Gastrocnemius medialis (tissue), 4 donors: ENCODE measurements around the gene LRFN3. TPM values are rescaled to one million over a fixed set of nuclear protein-coding genes. Genes with fewer than 3 reads are reported as not detected.

Experiments
- ATAC-seq, 2 donors: fragments of 150-250 bp; one replicate each; pipeline ENCODE4 v1.9.1; 2016
- DNase-seq, 2 donors: peaks; one replicate each; pipeline ENCODE4 v3.0.0-alpha.2; 2019
- H3K27ac ChIP-seq, 4 donors: fragments of 200-600 bp; sonication (generic); 1 replicate in 1 of 4; 2 replicates in 3 of 4; pipeline ENCODE4 v1.5.1; 2016 to 2018; ENCODE audit warnings: mild to moderate bottlenecking in 2 of 4, moderate library complexity in 1 of 4
- H3K27me3 ChIP-seq, 3 donors: fragments of 200-600 bp; sonication (generic) in 2 of 3; 1 replicate in 1 of 3; 2 replicates in 2 of 3; pipeline versions ENCODE4 v1.5.1 to v1.6.0; 2016 to 2019; ENCODE audit warnings: mild to moderate bottlenecking in 1 of 3, moderate library complexity in 1 of 3
- H3K36me3 ChIP-seq, 2 donors: fragments of 200-600 bp; sonication (generic) in 1 of 2; one replicate each; pipeline ENCODE4 v1.5.1; 2017 to 2018
- H3K4me1 ChIP-seq, 2 donors: fragments of 200-600 bp; sonication (generic) in 1 of 2; one replicate each; pipeline ENCODE4 v1.5.1; 2016 to 2017; ENCODE audit warnings: mild to moderate bottlenecking in 2 of 2
- H3K4me3 ChIP-seq, 4 donors: fragments of 200-600 bp; sonication (generic) in 3 of 4; 1 replicate in 1 of 4; 2 replicates in 3 of 4; pipeline ENCODE4 v1.5.1; 2016 to 2019; ENCODE audit warnings: mild to moderate bottlenecking in 2 of 4
- H3K9me3 ChIP-seq, 3 donors: fragments of 200-600 bp; sonication (generic) in 2 of 3; 1 replicate in 1 of 3; 2 replicates in 2 of 3; pipeline ENCODE4 v1.5.1; 2016 to 2019
- CTCF ChIP-seq, 5 experiments: fragments of 450-650 bp in 3 of 5; fragments of 200-600 bp in 2 of 5; sonication (generic) in 2 of 5; IDR thresholded peaks in 4 of 5; conservative IDR thresholded peaks in 1 of 5; 1 replicate in 4 of 5; 2 replicates in 1 of 5; pipeline ENCODE4 v1.5.1; 2016 to 2019; ENCODE audit warnings: antibody characterized with exemption in 5 of 5, mild to moderate bottlenecking in 3 of 5, moderate library complexity in 3 of 5
- POLR2A ChIP-seq, 2 donors: fragments of 450-650 bp; IDR thresholded peaks; one replicate each; pipeline ENCODE4 v1.6.1; 2017; ENCODE audit warnings: antibody characterized with exemption in 2 of 2, mild to moderate bottlenecking in 2 of 2, moderate library complexity in 2 of 2
- in situ Hi-C, 4 donors: fragments of 200-750 bp; cut with MboI; loops; one replicate each; pipeline versions ENCODE4 v1.15.0 to v1.8.0; 2017; ENCODE audit warnings: low sequenced_read_pairs in 4 of 4
- intact Hi-C: fragments of 100-400 bp; cut with DNase I; formaldehyde crosslinking; loops from one replicate; pipeline ENCODE4 v1.15.1; 2023; ENCODE audit warnings: low total_unique reads
- total RNA-seq, 4 donors: library from RNA; depleted of rRNA; stranded (reverse); fragments of >200 nt; gene quantifications; one replicate each; pipeline versions ENCODE4 v1.1.0 to v1.2.3, GENCODE V29; 2016

LRFN3 gene
- total RNA-seq, 4 donors from 2014 or later = 7.4 to 18.2 (median 12.8) TPM

GRCh38 chr19:35915443-35915842 lies 20.7 kb upstream of the LRFN3 start:
- no peaks in the 10 kb centered on the region for H3K9me3 ChIP-seq
- H3K36me3 ChIP-seq = no peaks in the 10 kb centered on the region
- ATAC-seq (no peak), DNase-seq (no peak)
- no peak overlapping the region for H3K4me3 ChIP-seq
- TF ChIP-seq POLR2A (IDR thresholded peaks at IDR 0.05) = no peak
- TF ChIP-seq CTCF (IDR thresholded peaks at IDR 0.05 in 4 of 5, conservative IDR thresholded peaks at IDR 0.05 in 1 of 5) = no peak
- intact Hi-C loops (no loop called here), in situ Hi-C loops (no loop called here)
- H3K4me1 ChIP-seq = no peaks in the 10 kb centered on the region
- H3K27me3 ChIP-seq = peaks cover 0 to 3% (median 0%) of the 10 kb centered on the region in 3 donors
- no peak overlapping the region for H3K27ac ChIP-seq

GRCh38 chr19:35919306-35919705 lies 16.9 kb upstream of the LRFN3 start:
- in situ Hi-C loops (no loop called here), intact Hi-C loops (no loop called here)
- no peak for ATAC-seq
- H3K27me3 ChIP-seq = peaks cover 0 to 3% (median 3%) of the 10 kb centered on the region in 3 donors
- DNase-seq = no peak
- H3K36me3 ChIP-seq = no peaks in the 10 kb centered on the region
- no peaks in the 10 kb centered on the region for H3K4me1 ChIP-seq
- H3K27ac ChIP-seq = no peak overlapping the region
- no peak overlapping the region for H3K4me3 ChIP-seq
- no peaks in the 10 kb centered on the region for H3K9me3 ChIP-seq
- TF ChIP-seq CTCF (IDR thresholded peaks at IDR 0.05 in 4 of 5, conservative IDR thresholded peaks at IDR 0.05 in 1 of 5) (no peak), POLR2A (IDR thresholded peaks at IDR 0.05) (no peak)

- H3K27ac ChIP-seq = no peak overlapping the region
- in situ Hi-C loops = no loop called here
- DNase-seq (no peak), ATAC-seq (no peak)
- TF ChIP-seq CTCF (IDR thresholded peaks at IDR 0.05 in 4 of 5, conservative IDR thresholded peaks at IDR 0.05 in 1 of 5) = no peak
- no peak for TF ChIP-seq POLR2A (IDR thresholded peaks at IDR 0.05)
- intact Hi-C loops = no loop called here
- no peaks in the 10 kb centered on the region for H3K9me3 ChIP-seq
- no peaks in the 10 kb centered on the region for H3K36me3 ChIP-seq
- H3K27me3 ChIP-seq = peaks cover 2 to 5% (median 3%) of the 10 kb centered on the region in 3 donors
- H3K4me3 ChIP-seq = no peak overlapping the region
- H3K4me1 ChIP-seq = no peaks in the 10 kb centered on the region
Measured at GRCh38 chr19:35921012-35921411, 15.2 kb upstream of the LRFN3 start.

GRCh38 chr19:35925501-35925900 lies 10.7 kb upstream of the LRFN3 start:
- in situ Hi-C loops = no loop called here
- Histone ChIP-seq H3K27ac (no peak overlapping the region), H3K36me3 (no peaks in the 10 kb centered on the region), H3K4me3 (no peak overlapping the region), H3K9me3 (no peaks in the 10 kb centered on the region), H3K27me3 (peaks cover 3 to 4% (median 4%) of the 10 kb centered on the region in 3 donors), H3K4me1 (no peaks in the 10 kb centered on the region)
- ATAC-seq = no peak
- intact Hi-C loops = no loop called here
- no peak for DNase-seq
- no peak for TF ChIP-seq POLR2A (IDR thresholded peaks at IDR 0.05)
- TF ChIP-seq CTCF (IDR thresholded peaks at IDR 0.05 in 4 of 5, conservative IDR thresholded peaks at IDR 0.05 in 1 of 5) = no peak

- no peaks in the 10 kb centered on the region for H3K36me3 ChIP-seq
- in situ Hi-C loops = no loop called here
- no peak overlapping the region for H3K4me3 ChIP-seq
- no peaks in the 10 kb centered on the region for H3K9me3 ChIP-seq
- intact Hi-C loops = no loop called here
- DNase-seq (no peak), ATAC-seq (no peak)
- TF ChIP-seq CTCF (IDR thresholded peaks at IDR 0.05 in 4 of 5, conservative IDR thresholded peaks at IDR 0.05 in 1 of 5) = no peak
- TF ChIP-seq POLR2A (IDR thresholded peaks at IDR 0.05) = no peak
- H3K4me1 ChIP-seq = peaks cover 5 to 9% of the 10 kb centered on the region in 2 donors
- no peak overlapping the region for H3K27ac ChIP-seq
- H3K27me3 ChIP-seq = peaks cover 3 to 4% (median 4%) of the 10 kb centered on the region in 3 donors
Measured at GRCh38 chr19:35928507-35928906, 7.7 kb upstream of the LRFN3 start.
